Cardiac muscle cell (in vitro differentiated cells and primary cell): ENCODE measurements around the gene MADD. TPM values are rescaled to one million over a fixed set of nuclear protein-coding genes. Genes with fewer than 3 reads are reported as not detected.

ENCODE experiments used
- DNase-seq, 2 donors: peaks; one replicate each; pipeline versions ENCODE4 v3.0.0 to v3.0.0-alpha.2; 2010 to 2017; ENCODE audit warnings: low read depth in 1 of 2, low spot score in 1 of 2
- H3K27ac ChIP-seq: fragments of 200-600 bp; sonication (generic); 2 replicates; pipeline ENCODE4 v1.5.1; 2016
- H3K27me3 ChIP-seq: fragments of 200-600 bp; sonication (generic); 2 replicates; pipeline ENCODE4 v1.6.0; 2016; ENCODE audit warnings: control low read depth
- H3K36me3 ChIP-seq: fragments of 200-600 bp; sonication (generic); 2 replicates; pipeline ENCODE4 v1.5.1; 2016; ENCODE audit warnings: control low read depth
- H3K4me1 ChIP-seq: fragments of 200-600 bp; sonication (generic); 2 replicates; pipeline ENCODE4 v1.8.1; 2017; ENCODE audit warnings: low read depth, mild to moderate bottlenecking, mixed run types
- H3K4me3 ChIP-seq: fragments of 200-600 bp; sonication (generic); 2 replicates; pipeline ENCODE4 v1.5.1; 2016; ENCODE audit warnings: mild to moderate bottlenecking
- H3K9me3 ChIP-seq: fragments of 200-600 bp; sonication (generic); 2 replicates; pipeline ENCODE4 v1.5.1; 2017; ENCODE audit warnings: low read depth, mild to moderate bottlenecking, control low read depth
- CTCF ChIP-seq: IDR thresholded peaks from 2 replicates; pipeline ENCODE4 v1.5.1; 2012; ENCODE audit warnings: low read depth, mild to moderate bottlenecking, low read length
- polyA plus RNA-seq: library from polyadenylated mRNA; unstranded; fragments of >200 nt; fragmentation: Nextera tagmentation; extraction: Ambion mirVana; gene quantifications from 2 replicates; pipeline ENCODE4 v1.2.1, GENCODE V29; 2016
- total RNA-seq: library from RNA; depleted of rRNA; stranded (reverse); fragments of >200 nt; gene quantifications from 2 replicates; pipeline ENCODE4 v1.2.3, GENCODE V29; 2016

Gene MADD
- total and polyA plus RNA-seq, 2 experiments from 2014 or later: 58.8 to 103 TPM

- H3K36me3 ChIP-seq: peaks cover 46% of the 10 kb centered on the region
- no peak for TF ChIP-seq CTCF
These were observed 24.1 kb upstream of the MADD start for GRCh38 chr11:47245611-47246357.

GRCh38 chr11:47247502-47247901, 22.4 kb upstream of the MADD start:
- Histone ChIP-seq H3K4me1 (peaks cover 5% of the 10 kb centered on the region), H3K9me3 (no peaks in the 10 kb centered on the region), H3K4me3 (peak overlapping the region; percentile 60), H3K36me3 (peaks cover 30% of the 10 kb centered on the region), H3K27ac (no peak overlapping the region), H3K27me3 (no peaks in the 10 kb centered on the region)
- TF ChIP-seq CTCF: no peak
- no peak for DNase-seq

More at GRCh38 chr11:47245611-47246357, 24.1 kb upstream of the MADD start:
- DNase-seq: no peak
- peaks cover 5% of the 10 kb centered on the region for H3K4me1 ChIP-seq
- H3K9me3 ChIP-seq: no peaks in the 10 kb centered on the region
- H3K27ac ChIP-seq: no peak overlapping the region
- H3K27me3 ChIP-seq: no peaks in the 10 kb centered on the region
- H3K4me3 ChIP-seq: no peak overlapping the region

DNA sequence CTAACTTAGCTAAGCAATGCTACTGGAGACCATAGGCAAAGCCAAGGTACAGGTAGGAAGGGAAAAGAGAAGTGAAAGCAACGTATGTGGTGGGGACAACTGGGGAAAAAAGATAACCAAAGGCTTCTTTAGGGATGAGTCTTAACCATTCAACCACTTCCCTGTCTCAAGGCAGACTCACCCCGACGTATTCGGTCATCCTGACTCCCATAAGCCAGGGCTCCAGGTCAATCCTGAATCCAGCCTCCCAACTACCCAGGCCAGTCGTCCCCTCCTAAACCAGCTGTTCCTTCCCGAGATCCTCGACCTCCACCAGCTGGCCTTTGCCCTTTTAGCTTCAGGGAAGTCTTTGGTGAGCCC, 21.6 kb upstream of the MADD start:
- Histone ChIP-seq H3K4me1 (peaks cover 5% of the 10 kb centered on the region), H3K36me3 (peaks cover 29% of the 10 kb centered on the region), H3K27me3 (no peaks in the 10 kb centered on the region), H3K27ac (peak overlapping the region; percentile 99), H3K9me3 (no peaks in the 10 kb centered on the region), H3K4me3 (peak overlapping the region; percentile 60)
- TF ChIP-seq CTCF: no peak
- no peak for DNase-seq

DNA sequence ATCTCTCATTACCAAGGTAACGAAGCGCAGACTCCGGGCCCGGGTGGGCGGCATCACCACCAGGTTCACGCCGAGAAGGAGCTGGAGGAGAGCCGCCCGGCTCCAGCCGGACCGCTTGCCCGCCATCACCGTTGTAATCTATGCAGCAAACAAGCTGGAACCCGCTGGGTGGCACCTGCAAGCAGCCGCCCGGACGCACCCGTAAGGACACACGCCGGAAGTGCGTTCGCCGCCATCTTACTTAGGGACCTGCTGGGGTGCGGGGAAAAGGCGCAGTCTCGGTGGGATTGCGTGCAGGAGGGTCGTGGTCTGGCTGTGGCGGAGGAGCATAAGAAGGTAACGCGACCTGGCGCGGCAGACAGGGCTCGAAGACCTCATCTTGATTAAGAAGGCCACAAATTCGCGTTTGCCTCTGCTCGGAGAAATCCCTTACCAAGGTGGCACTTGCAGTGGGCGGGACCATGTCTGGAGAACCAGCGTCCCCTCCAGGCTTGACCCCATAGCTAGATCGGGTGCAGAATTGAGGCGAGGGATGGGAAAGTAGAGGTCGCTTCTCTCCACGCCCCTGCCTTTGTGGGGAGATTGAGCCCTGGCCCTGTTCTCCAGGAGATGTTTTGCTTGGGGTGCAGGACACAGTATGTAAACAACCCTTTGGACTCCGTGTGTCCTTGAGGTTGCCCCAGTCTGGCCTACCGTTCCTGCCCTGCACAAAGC, 21.1 kb upstream of the MADD start, which contains the start of gene ACP2:
Gene ACP2, minus strand, starts transcription at position 151 of the 714 bp plus-strand sequence. Its CDS starts 25 bp downstream, at position 126.
- Histone ChIP-seq H3K4me3 (peak within 1 kb of the TSS; percentile 60), H3K27ac (peak within 1 kb of the TSS; percentile 99), H3K36me3 (peaks cover 24% of the 10 kb centered on the region), H3K27me3 (no peaks in the 10 kb centered on the region), H3K9me3 (no peaks in the 10 kb centered on the region), H3K4me1 (peaks cover 5% of the 10 kb centered on the region)
- DNase-seq: peak; percentile 92 to 93
- TF ChIP-seq CTCF: peak; percentile 26

DNA sequence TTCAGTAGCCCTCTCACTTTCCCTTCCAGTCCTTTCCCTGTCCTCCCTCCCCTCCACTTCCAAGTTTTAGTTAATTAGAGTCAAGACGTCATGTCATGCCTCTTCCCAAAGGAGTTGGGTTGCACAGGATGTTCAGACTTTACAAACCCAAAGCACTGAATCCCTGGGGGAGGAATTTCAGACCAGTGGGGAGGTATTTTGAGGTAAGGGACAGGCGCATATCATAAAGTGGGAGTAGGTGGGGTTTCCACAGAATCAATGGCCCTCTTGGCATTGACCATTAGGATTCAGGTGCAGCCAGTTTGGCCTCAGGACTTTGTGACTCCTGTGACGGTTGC, 20.6 kb upstream of the MADD start:
- DNase-seq: no peak
- H3K36me3 ChIP-seq: peaks cover 21% of the 10 kb centered on the region
- H3K4me1 ChIP-seq: peaks cover 5% of the 10 kb centered on the region
- no peaks in the 10 kb centered on the region for H3K9me3 ChIP-seq
- peak overlapping the region; percentile 60 for H3K4me3 ChIP-seq
- TF ChIP-seq CTCF: no peak
- no peaks in the 10 kb centered on the region for H3K27me3 ChIP-seq
- H3K27ac ChIP-seq: peak overlapping the region; percentile 99
